ENCODE measurements around the gene CPEB2.
A peak's percentile ranks its signal among the peaks of the same experiment; 100 is the strongest.

The CPEB2 gene

GRCh38 chr4:15001869-15002658, at the start of gene CPEB2:
Gene CPEB2, plus strand, starts transcription at chr4:15002481. Its CDS starts 193 bp downstream, at chr4:15002674.
- peaks cover 11% of the 10 kb centered on the region for H3K4me1 Mint-ChIP-seq
- H3K9me3 Mint-ChIP-seq: no peaks in the 10 kb centered on the region
- peak within 1 kb of the TSS; percentile 86 to 91 (median 86) for H3K27ac Mint-ChIP-seq
- no peaks in the 10 kb centered on the region for H3K36me3 Mint-ChIP-seq (ENCODE audit: low read depth)
- peak within 1 kb of the TSS; percentile 82 to 94 (median 88) for H3K4me3 Mint-ChIP-seq
- TF ChIP-seq CTCF (IDR thresholded peaks at IDR 0.05; ENCODE audit: unreplicated experiment in 3 of 3): no peak
- peaks cover 38% of the 10 kb centered on the region for H3K27me3 Mint-ChIP-seq (ENCODE audit: low read depth)

- Mint-ChIP-seq H3K4me1 (no peaks in the 10 kb centered on the region), H3K27me3 (ENCODE audit: low read depth) (no peaks in the 10 kb centered on the region), H3K27ac (peak overlapping the region; percentile 58 to 62 (median 59)), H3K9me3 (no peaks in the 10 kb centered on the region), H3K4me3 (no peak overlapping the region), H3K36me3 (ENCODE audit: low read depth) (no peaks in the 10 kb centered on the region)
- no peak for TF ChIP-seq CTCF (IDR thresholded peaks at IDR 0.05; ENCODE audit: unreplicated experiment in 3 of 3)
These were observed 43.8 kb upstream of the CPEB2 start for GRCh38 chr4:14958436-14958835.

GRCh38 chr4:14961292-14961691, 41.0 kb upstream of the CPEB2 start:
- H3K4me1 Mint-ChIP-seq: no peaks in the 10 kb centered on the region
- TF ChIP-seq CTCF (IDR thresholded peaks at IDR 0.05; ENCODE audit: unreplicated experiment in 3 of 3): no peak
- H3K9me3 Mint-ChIP-seq: no peaks in the 10 kb centered on the region
- no peak overlapping the region for H3K4me3 Mint-ChIP-seq
- H3K27me3 Mint-ChIP-seq (ENCODE audit: low read depth): no peaks in the 10 kb centered on the region
- no peaks in the 10 kb centered on the region for H3K36me3 Mint-ChIP-seq (ENCODE audit: low read depth)
- H3K27ac Mint-ChIP-seq: no peak overlapping the region

- Mint-ChIP-seq H3K27ac (no peak overlapping the region), H3K27me3 (ENCODE audit: low read depth) (no peaks in the 10 kb centered on the region), H3K4me3 (no peak overlapping the region), H3K36me3 (ENCODE audit: low read depth) (no peaks in the 10 kb centered on the region), H3K9me3 (no peaks in the 10 kb centered on the region), H3K4me1 (no peaks in the 10 kb centered on the region)
- TF ChIP-seq CTCF (IDR thresholded peaks at IDR 0.05; ENCODE audit: unreplicated experiment in 3 of 3): no peak
These were observed 37.2 kb upstream of the CPEB2 start for GRCh38 chr4:14965071-14965470.

GRCh38 chr4:14967982-14968381, 34.3 kb upstream of the CPEB2 start:
- Mint-ChIP-seq H3K9me3 (peaks cover 3% of the 10 kb centered on the region), H3K27ac (no peak overlapping the region), H3K4me3 (no peak overlapping the region), H3K36me3 (ENCODE audit: low read depth) (no peaks in the 10 kb centered on the region), H3K27me3 (ENCODE audit: low read depth) (no peaks in the 10 kb centered on the region), H3K4me1 (no peaks in the 10 kb centered on the region)
- no peak for TF ChIP-seq CTCF (IDR thresholded peaks at IDR 0.05; ENCODE audit: unreplicated experiment in 3 of 3)

- no peaks in the 10 kb centered on the region for H3K36me3 Mint-ChIP-seq (ENCODE audit: low read depth)
- TF ChIP-seq CTCF (IDR thresholded peaks at IDR 0.05; ENCODE audit: unreplicated experiment in 3 of 3): no peak
- H3K27ac Mint-ChIP-seq: no peak overlapping the region
- H3K4me3 Mint-ChIP-seq: no peak overlapping the region
- peaks cover 2% of the 10 kb centered on the region for H3K9me3 Mint-ChIP-seq
- H3K27me3 Mint-ChIP-seq (ENCODE audit: low read depth): no peaks in the 10 kb centered on the region
- no peaks in the 10 kb centered on the region for H3K4me1 Mint-ChIP-seq
These were observed 24.5 kb upstream of the CPEB2 start for GRCh38 chr4:14977830-14978229.

Data from nephron (organoid).